GM04503 (cell line): ENCODE measurements around the gene ALG9.
A peak's percentile ranks its signal among the peaks of the same experiment; 100 is the strongest.
"Not testable (repeated sequence)": the region's sequence is repeated elsewhere in the genome, so short reads cannot be mapped to it uniquely, and the experiment has no call there.

ENCODE experiments used
- DNase-seq: peaks from one replicate; pipeline ENCODE4 v3.0.0-alpha.2; 2012; ENCODE audit warnings: low read depth

The ALG9 gene, protein sequence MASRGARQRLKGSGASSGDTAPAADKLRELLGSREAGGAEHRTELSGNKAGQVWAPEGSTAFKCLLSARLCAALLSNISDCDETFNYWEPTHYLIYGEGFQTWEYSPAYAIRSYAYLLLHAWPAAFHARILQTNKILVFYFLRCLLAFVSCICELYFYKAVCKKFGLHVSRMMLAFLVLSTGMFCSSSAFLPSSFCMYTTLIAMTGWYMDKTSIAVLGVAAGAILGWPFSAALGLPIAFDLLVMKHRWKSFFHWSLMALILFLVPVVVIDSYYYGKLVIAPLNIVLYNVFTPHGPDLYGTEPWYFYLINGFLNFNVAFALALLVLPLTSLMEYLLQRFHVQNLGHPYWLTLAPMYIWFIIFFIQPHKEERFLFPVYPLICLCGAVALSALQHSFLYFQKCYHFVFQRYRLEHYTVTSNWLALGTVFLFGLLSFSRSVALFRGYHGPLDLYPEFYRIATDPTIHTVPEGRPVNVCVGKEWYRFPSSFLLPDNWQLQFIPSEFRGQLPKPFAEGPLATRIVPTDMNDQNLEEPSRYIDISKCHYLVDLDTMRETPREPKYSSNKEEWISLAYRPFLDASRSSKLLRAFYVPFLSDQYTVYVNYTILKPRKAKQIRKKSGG

DNA sequence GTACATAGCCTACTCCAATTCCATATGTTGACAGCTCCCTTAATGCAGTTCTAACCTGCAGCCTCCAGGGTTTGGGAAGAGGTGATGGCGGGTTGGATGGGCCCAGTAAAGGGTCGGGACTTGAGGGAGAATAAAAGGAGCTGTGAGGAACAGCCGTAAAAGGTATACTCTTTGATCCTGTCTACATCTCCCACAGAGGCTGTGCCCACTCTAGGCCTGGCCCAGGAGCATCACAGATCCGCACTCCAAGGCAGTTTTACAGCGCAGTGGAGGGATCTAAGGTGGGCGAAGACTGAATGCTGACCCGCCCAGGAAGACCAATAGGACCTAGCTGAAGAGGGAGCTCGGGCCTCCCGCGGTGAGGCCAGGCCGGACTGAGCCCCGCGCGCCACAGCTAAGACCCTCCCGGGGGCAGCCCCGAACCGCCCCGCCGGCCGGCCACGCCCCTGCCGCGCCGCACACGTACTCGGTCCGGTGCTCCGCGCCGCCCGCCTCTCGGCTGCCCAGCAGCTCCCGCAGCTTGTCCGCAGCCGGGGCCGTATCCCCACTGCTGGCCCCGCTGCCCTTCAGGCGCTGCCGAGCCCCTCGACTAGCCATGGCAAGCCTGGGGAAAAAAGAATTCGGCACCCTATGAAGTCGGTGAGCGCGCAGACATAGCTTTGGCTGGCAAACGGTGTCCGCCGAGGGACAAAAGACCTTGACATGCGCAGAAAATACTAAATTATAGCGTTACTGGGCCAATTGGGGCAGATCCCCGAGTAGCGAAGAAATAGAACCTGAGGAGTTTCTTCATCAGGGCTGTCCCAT lies at the start of gene ALG9:
TSS of gene ALG9 (minus strand) at position 696 of the 807 bp plus-strand sequence. CDS start at position 597, 99 bp downstream.
- peak; percentile 50 for DNase-seq

DNA sequence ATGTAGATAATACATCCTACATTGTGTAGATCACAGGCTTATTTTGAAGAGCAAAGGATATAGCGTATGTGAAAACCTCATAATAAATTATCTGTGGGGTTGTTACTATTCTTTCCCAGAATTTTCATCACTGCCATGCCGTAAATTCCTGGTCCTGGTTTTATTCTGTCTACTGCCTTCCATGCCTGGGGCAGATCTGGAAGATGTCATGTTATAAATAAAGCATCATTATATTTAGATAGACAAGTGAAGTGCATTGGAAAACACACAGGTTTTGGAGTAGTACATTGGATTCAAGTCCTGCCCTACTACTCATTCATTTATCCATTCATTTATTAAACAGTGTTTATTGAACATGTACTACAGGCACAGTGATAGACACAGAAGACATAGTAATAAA lies 49.5 kb upstream of the ALG9 start:
- no peak for DNase-seq

DNA sequence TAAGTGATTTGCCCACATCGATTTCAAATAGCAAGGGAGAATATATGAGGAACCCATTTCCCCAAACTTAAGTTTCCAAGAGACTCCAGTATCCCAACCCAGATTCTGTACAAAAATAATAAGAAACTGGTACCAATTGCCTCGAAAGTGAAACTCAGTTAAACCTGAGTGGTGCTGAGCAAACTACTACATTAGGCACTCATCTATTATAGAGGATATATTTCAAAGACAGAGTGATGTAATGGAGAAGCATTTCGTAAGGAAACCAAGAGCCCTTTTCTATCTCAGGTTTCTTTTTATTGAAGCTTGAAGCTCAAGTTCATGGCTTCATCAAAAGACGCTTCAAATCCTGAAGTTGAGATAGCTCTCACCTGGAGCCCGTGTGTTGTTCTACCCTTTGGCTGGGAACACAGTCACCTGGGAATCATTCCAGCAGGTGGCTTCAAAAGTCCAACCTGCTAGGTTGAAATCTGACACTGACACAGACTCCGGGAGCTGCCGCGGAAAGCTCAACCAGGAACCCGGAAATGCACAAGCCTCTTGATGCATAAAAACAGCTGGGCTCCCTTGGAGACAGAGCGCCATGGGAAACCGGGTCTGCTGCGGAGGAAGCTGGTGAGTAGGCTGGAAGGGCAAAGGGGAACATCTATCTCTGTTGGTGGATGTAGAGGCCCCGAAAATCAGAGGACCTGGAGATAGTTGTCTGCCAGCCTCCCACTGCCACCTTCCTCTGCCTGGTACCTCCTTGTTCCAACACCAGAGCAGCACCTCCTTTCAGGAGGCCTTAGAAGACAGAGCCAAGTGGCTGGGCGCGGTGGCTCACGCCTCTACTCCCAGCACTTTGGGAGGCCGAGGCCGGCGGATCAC lies 47.2 kb upstream of the ALG9 start, which contains the start of gene C11orf52:
TSS of gene C11orf52 (plus strand) at position 524 of the 867 bp plus-strand sequence. CDS start at position 584, 60 bp downstream.
- no peak for DNase-seq

DNA sequence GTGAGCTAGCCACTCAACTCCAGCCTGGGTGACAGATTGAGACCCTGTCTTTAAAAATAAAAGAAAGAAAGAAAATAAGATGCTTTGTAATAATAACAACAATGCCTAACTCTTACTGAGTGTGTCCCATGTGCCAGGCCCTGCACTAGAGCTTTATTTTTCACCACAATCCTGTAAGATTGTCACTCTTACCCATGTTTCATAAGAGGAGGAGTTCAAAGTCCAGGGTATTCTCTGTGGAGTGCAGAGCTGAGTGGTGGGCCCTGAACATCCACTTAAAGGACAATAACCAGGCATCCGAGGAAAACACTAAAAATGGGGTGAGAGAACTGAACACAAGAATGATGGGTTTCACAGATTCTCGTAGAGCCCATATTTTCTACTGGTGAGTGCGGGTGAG lies 46.4 kb upstream of the ALG9 start:
- no peak for DNase-seq

DNA sequence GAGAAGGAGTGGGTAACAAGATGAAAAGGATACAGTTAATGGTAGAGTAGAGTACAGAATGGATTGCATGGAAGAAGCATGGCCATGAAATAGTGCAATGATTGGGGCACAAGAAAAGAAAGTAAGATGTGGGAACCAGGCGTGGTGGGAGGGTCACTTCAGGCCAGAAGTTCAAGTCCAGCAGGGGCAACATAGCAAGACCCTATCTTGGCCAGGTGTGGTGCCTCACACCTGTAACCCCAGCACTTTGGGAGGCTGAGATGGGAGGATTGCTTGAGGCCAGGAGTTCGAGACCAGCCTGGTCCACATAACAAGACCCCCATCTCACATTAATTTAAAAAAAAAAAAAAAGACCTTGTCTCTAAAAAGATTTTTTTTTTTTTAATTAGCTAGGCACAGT lies 45.9 kb upstream of the ALG9 start:
- DNase-seq: no peak

DNA sequence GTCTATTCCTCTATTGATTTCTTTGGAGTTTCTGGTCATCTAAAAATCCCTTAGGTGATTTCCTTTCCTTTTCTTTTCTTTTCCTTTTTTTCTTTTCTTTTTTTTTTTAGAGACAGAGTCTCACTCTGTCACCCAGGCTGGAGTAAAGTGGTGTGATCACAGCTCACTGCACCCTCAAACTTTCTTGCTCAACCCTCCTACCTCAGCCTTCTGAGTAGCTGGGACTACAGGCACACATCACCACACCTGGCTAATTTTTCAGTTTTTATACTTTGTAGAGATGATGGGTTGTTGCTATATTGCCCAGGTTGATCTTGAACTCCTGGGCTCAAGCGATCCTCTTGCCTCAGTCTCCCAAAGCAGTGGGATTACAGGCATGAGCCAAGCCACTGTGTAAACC lies 45.4 kb upstream of the ALG9 start:
- DNase-seq: no peak

DNA sequence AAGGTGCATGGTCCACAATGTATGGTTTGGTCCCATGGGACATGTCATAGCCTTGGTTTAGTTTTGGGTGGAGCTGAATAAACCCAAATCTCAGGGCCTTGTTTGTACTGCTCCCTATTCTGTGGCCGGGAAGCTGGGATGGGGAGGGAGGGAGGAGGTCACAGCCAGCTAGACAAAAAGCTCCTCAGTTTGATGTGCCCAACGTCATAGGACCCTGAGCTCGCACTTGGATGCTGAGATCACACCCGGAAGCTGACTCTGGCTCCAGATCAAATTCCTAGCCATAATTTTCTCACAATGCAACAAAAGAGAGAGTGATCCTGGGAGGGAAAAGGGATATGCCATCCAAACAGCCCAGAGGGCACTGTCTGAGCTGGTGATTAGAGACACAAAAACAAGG lies 42.6 kb upstream of the ALG9 start:
- DNase-seq: peak; percentile 72

DNA sequence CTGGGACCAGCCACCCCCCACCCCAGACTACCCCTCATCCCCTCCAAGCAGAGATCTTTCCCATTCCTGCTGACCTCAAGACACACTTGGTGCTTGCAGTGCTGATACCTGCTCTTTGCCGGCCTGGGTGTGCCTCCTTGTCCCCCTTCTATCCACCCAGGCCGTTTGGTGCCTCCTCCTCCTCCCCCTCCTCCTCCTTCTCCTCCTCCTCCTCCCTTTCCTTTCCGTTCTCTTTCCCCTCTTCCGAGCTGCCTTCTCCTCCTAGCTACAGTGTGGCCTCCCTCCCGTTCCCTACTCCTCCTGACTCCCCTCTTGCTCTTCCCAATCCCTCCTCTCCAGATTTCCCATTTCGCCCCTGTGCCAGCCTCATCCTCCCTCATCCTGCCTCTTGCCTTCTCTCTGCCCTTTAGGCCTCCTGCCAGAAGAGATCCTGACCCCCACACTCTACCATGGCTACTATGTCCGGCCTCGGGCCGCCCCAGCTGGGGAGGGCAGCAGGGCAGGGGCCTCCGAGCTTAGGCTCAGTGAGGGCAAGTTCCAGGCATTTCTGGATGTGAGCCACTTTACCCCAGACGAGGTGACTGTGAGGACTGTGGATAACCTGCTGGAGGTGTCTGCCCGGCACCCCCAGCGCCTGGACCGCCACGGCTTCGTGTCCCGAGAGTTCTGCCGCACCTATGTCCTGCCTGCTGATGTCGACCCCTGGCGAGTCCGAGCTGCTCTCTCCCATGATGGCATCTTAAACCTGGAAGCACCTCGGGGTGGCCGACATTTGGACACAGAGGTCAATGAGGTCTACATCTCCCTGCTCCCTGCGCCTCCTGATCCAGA lies 41.9 kb upstream of the ALG9 start:
- DNase-seq: no peak

DNA sequence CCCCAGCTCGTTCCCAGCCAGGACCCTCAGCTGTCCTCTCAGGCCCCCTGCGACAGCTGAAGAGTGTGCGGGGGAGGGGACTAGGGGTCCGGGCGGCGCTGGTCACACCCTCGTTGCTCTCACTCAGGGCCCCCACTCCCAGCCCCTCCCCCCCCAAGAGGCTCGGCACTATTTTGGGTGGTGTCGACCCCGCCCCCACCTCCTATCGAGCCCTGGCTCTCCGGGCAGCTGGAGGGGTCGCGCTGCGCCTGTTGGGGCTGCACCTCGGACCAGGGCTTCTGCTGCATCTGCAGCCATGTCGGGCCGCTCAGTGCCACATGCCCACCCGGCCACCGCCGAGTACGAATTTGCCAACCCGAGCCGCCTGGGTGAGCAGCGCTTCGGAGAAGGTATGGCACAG lies 41.2 kb upstream of the ALG9 start, which contains the start of gene HSPB2:
TSS of gene HSPB2 (plus strand) at position 200 of the 400 bp plus-strand sequence. CDS start at position 296, 96 bp downstream.
- DNase-seq: no peak

DNA sequence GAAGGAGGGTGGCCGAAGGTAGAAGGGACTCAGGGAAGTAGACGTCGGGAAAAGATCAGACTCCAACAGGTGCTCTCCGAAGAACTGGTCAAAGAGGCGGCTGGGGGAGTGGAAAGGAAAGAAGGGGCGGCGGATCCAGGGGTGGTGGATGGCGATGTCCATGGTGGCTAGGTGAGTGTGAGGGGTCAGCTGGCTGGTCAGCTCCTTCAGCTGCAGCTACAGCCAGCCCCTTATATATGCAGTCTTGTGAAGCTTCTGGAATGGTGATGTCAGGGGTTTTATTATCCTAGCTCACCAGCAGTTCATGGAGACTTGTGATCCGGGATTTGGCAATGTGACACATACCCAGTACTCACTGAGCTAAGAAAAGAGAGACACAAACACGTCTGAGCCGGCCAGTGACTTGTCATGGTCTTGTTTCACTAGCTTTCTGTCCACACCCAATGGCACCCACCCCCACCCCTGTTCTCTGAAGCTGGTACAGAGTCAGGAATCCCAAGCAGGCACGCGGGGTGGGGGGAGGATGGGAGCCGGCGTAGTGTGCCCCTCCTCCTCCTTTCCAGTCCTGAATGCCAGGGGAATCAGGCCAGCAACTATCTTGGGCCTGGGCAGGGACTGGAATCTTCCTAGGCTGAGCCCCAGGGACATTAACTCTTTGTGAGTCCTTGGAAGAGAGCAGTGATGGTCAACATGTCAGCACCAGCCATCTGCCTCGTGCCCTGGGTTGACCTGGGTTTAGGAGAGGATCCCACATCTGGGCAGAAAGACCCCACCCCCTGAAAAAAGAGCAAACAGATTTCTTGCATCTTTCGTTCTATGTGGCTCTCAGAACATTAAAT lies 40.4 kb upstream of the ALG9 start, which contains the start of gene CRYAB:
TSS of gene CRYAB (minus strand) at position 208 of the 839 bp plus-strand sequence. CDS start at position 162, 46 bp downstream.
- DNase-seq: peak; percentile 98

DNA sequence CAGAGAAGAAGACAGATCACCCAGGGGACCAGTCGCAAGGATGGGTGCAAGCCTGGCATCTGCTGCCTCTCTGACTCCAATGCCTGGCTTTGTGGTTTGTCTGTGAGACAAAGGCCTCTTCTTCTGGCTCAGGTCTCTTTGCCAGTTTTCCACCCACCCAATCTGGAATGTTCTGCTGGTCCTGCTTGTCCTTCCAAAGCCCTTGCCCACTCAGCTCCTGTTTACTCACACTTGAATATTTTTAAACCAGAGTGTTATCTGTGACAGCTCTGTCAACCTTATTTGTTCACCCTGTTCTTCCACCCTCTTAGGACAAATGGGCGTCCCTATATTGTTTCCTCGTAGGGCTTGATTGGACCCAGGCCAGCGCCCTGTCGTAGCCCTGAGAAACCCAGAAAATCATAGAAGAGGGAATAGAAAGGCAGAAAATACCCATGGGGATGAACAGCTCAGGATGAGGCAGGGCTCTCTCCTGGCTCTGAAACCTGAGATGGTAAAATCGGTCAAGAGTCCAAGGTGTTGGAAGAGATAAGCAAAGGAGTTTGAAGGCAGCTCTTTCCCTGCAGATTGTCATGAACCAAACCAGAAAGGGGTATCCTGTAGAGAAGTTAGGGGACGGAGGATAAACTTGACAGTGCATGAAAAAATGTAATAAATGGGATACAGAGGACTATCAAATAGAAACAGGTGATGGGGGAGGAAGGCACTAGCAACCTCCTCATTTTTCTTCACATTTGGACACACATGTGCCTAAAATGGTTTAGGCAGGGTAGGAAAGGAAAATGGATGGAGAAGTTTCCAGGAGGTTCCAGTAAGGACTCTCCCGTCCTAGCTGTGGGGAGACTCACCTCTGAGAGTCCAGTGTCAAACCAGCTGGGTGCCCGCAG lies 39.5 kb upstream of the ALG9 start:
- DNase-seq: no peak

DNA sequence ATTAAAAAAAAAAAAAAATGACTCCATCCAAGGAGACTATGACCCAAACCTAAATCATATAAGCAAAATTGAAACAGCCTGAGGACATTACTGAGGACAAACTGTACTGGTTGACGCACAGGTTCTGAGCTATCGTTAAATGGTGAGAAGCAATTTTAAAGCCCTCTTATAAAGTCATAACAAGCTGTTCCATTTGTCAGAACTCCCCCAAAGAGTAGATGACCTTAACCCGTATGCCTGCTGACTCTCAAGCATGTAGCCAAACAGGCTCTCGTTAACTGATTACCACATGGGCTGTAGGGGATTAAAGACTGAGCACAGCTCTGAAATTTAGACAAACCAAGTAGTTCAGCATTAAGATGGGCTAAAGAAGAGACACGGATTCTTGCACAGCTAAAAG lies 38.0 kb upstream of the ALG9 start:
- DNase-seq: no peak

DNA sequence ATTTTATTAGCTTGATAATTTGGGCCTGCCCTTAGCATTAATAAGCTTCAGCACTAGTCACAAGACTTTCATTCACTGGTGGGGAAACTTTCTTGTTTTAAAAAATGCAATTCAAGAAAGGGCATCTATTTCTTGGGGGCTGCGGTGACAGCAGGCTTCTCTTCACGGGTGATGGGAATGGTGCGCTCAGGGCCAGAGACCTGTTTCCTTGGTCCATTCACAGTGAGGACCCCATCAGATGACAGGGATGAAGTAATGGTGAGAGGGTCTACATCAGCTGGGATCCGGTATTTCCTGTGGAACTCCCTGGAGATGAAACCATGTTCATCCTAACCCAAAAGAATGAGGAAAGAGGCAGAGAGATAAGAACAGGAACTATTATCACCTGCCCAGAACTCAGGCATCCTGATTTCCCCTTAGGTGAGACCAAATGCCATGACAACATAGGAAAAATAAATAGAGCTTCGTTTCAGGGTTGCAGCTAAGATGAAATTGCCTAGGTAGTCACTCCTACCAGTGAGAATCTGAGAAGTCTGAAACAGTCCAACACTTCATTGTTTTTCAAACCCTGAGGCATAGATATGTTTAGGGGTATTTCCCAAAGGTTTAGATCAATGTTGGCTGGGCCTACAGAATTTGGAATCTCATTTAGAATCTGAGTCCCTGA lies 37.4 kb upstream of the ALG9 start:
- no peak for DNase-seq

DNA sequence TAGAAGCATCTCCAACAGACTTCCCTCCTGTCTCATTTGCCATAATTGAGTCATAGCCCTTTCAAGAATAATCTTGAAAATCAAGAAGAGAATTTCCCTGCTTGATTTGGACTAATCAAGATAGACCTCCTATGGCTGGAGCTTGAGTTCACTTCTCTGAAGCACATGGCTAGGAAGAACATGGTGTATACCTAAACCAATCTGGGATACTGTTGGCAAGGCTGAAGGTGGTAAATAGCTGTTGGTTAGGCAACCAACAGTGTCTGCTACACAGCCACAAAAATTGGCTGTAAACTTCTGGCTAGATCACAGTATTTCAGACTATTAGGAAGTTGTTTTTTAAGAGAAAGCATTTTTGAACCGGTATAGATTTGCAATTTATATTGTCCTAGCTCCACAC lies 35.3 kb upstream of the ALG9 start:
- DNase-seq: no peak

DNA sequence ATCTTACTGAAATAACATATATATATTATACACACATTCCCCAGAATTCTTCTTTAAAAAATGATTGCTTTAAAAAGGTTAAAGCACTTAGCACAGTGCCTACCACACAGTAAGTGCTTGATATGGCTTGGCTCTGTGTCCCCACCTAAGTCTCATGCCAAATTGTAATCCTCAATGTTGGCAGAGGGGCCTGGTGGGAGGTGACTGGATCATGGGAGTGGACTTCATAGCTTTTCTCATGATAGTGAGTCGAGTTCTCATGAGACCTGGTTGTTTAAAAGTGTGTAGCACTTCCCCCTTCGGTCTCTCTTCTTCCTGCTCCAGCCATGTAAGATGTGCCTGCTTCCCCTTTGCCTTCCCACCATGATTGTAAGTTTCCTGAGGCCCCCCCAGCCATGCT lies 34.0 kb upstream of the ALG9 start:
- DNase-seq: no peak

DNA sequence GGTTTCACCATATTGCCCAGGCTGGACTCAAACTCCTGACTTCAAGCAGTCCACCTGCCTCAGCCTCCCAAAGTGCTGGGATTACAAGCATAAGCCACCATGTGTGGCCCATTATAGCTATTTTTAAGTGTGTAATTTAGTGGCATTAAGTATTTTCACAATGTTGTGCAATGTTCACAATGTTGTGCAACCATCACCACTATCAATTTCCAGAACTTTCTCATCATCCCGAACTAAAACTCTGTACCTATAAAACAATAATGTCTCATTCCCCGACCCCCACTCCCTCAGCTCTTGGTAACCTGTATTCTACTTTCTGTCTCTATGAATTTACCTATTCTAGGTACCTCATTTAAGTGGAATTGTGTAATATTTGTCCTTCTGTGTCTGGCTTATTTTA lies 15.5 kb upstream of the ALG9 start:
- DNase-seq: no peak

DNA sequence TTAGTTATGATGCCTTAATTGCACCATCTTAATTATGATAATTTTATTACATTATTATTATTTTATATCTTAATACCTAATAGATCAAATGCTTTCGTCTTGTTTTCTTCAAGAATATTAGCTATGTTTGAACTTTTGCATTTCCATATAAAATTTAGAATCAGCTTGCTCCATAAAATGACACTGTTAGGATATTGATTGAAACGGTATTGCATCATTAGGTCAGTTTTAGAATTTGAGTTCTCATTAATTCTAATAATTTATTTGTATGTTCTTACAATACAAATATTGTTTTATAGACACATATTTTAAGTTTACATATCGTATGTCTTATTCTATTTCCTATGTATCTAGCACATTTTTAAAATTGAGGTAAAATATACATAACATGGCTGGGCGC lies 14.7 kb upstream of the ALG9 start:
- DNase-seq: no peak

DNA sequence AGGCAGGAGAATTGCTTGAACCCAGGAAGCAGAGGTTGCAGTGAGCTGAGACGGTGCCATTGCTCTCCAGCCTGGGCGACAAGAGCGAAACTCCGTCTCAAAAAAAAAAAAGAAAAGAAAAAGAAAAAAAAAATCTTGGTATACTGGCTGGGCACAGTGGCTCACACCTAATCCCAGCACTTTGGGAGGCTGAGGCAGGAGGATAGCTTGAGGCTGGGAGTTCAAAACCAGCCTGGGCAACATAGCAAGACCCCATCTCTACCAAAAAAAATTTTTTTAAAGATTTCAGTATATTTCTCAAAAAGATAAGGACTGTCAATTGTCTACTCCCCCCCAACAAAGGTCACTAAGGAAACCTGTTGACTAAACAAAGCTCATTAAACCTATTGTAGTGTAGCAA lies 13.7 kb upstream of the ALG9 start:
- not testable (repeated sequence) for DNase-seq
